Testis (tissue), 2 donors: ENCODE results near the gene TRIO.

Source experiments
- CTCF ChIP-seq, 3 experiments: fragments of 450-650 bp in 2 of 3; fragments of 200-600 bp in 1 of 3; sonication (generic) in 1 of 3; IDR thresholded peaks; one replicate each; pipeline ENCODE4 v1.5.1; 2016 to 2019; ENCODE audit warnings: antibody characterized with exemption in 3 of 3, mild to moderate bottlenecking in 2 of 3, moderate library complexity in 1 of 3
- POLR2A ChIP-seq: fragments of 450-650 bp; IDR thresholded peaks from one replicate; pipeline ENCODE4 v1.6.1; 2017; ENCODE audit warnings: antibody characterized with exemption, mild to moderate bottlenecking, moderate library complexity

GRCh38 chr5:14286574-14287421 lies 143.7 kb downstream of the TRIO start:
- TF ChIP-seq CTCF (IDR thresholded peaks at IDR 0.05) (no peak), POLR2A (no peak)
